HG02759 (cell line): Measurements from ENCODE around the gene PAPPA.

Experiments used
- ATAC-seq: cut with Tn5 transposase; IDR thresholded peaks from one replicate; pipeline ENCODE4 v1.9.1; 2021; ENCODE audit warnings: mild to moderate bottlenecking, moderate library complexity; ENCODE audit not compliant: unreplicated experiment

Gene PAPPA

GRCh38 chr9:116213693-116214047 is 60.1 kb downstream of the PAPPA start:
- no peak for ATAC-seq

GRCh38 chr9:116218399-116218798 is 64.8 kb downstream of the PAPPA start:
- ATAC-seq = no peak

GRCh38 chr9:116219686-116220085 is 66.1 kb downstream of the PAPPA start:
- no peak for ATAC-seq

GRCh38 chr9:116223926-116224325 is 70.3 kb downstream of the PAPPA start:
- ATAC-seq = no peak

- ATAC-seq = no peak
Measured at GRCh38 chr9:116230051-116230632, 76.6 kb downstream of the PAPPA start.

GRCh38 chr9:116232424-116233159 is 79.0 kb downstream of the PAPPA start:
- ATAC-seq = no peak

GRCh38 chr9:116233160-116233530 is 79.6 kb downstream of the PAPPA start:
- ATAC-seq = no peak

- no peak for ATAC-seq
Measured at GRCh38 chr9:116234081-116234480, 80.5 kb downstream of the PAPPA start.

GRCh38 chr9:116236979-116237378 is 83.4 kb downstream of the PAPPA start:
- no peak for ATAC-seq

GRCh38 chr9:116237456-116237855 is 83.9 kb downstream of the PAPPA start:
- ATAC-seq = no peak

- no peak for ATAC-seq
Measured at GRCh38 chr9:116238225-116238624, 84.6 kb downstream of the PAPPA start.

GRCh38 chr9:116238776-116239340 is 85.3 kb downstream of the PAPPA start:
- ATAC-seq = no peak

- ATAC-seq = no peak
Measured at GRCh38 chr9:116243708-116244107, 90.1 kb downstream of the PAPPA start.

- no peak for ATAC-seq
Measured at GRCh38 chr9:116247284-116247683, 93.7 kb downstream of the PAPPA start.

GRCh38 chr9:116247791-116248374 is 94.3 kb downstream of the PAPPA start:
- no peak for ATAC-seq

GRCh38 chr9:116250891-116251290 is 97.3 kb downstream of the PAPPA start:
- ATAC-seq = no peak

GRCh38 chr9:116251366-116251765 is 97.8 kb downstream of the PAPPA start:
- ATAC-seq = no peak

- no peak for ATAC-seq
Measured at GRCh38 chr9:116260531-116260930, 106.9 kb downstream of the PAPPA start.

GRCh38 chr9:116262448-116262847 is 108.9 kb downstream of the PAPPA start:
- no peak for ATAC-seq

GRCh38 chr9:116264361-116264760 is 110.8 kb downstream of the PAPPA start:
- no peak for ATAC-seq

GRCh38 chr9:116267021-116267420 is 113.4 kb downstream of the PAPPA start:
- ATAC-seq = no peak

GRCh38 chr9:116269250-116269649 is 115.7 kb downstream of the PAPPA start:
- ATAC-seq = no peak
